HG03280 (cell line): ENCODE measurements around the gene THSD7A.

Source experiments
- ATAC-seq: cut with Tn5 transposase; IDR thresholded peaks from one replicate; pipeline ENCODE4 v1.9.1; 2021; ENCODE audit warnings: mild to moderate bottlenecking, moderate library complexity; ENCODE audit not compliant: unreplicated experiment

THSD7A gene

DNA sequence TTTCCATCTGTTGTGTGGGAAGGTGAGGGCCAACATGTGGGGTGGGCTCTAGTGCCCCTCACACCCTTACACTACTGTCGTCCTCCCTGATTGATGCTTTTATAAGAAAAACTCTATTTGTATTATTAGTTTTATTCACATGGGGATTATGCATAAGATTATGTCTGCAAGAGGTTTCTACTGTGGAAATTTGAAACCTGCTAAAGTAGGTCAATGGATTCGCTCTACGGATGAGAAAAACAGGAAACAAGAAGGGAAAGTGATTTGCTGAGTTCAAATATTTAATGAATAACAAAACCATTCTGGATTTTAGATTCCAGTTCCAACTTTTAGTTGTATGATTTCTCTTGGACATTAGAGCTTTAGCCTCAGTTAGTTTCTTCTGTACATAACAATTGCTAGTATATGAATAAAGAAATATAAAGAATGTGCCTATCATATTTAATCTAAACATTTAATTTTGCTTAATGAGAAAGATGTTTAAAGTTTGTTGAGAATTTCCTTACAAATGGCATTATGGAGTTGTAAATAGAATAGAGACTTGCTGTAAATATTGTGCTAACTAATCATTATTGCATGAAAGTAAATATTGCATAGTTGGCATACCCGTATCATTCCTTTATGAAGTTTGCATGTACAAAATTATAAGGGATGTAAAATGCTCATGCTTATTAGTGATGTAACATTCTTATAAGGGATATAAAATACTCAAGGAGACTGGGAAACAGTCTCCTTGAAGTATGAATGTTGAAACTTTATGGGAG is 193.8 kb downstream of the THSD7A start:
- ATAC-seq = no peak

GRCh38 chr7:11636274-11636673 is 195.7 kb downstream of the THSD7A start:
- ATAC-seq = no peak

DNA sequence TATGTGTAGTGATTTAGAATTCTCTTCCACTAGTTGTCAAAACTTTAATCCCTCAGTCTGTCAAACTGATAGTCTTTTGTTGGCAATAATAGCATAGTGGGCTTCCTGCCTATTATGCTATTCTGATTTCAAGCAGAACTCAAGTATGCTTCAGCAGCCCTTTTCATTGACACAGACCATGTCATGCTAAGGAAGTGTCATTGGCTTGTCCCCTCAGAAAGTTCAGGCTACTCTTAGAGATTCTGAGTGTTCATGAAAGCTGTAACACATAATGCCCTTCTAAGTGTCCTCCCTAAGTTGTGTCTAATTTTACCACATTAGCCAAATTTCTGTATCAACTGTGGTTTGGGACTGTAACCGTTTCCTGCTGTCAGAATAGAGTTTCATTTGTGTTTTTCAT is 198.7 kb downstream of the THSD7A start:
- ATAC-seq = no peak

- ATAC-seq = no peak
These were observed 201.6 kb downstream of the THSD7A start for GRCh38 chr7:11630355-11630754.

- ATAC-seq = no peak
These were observed 206.3 kb downstream of the THSD7A start for GRCh38 chr7:11625669-11626068.

- no peak for ATAC-seq
These were observed 208.8 kb downstream of the THSD7A start for GRCh38 chr7:11623093-11623678.

DNA sequence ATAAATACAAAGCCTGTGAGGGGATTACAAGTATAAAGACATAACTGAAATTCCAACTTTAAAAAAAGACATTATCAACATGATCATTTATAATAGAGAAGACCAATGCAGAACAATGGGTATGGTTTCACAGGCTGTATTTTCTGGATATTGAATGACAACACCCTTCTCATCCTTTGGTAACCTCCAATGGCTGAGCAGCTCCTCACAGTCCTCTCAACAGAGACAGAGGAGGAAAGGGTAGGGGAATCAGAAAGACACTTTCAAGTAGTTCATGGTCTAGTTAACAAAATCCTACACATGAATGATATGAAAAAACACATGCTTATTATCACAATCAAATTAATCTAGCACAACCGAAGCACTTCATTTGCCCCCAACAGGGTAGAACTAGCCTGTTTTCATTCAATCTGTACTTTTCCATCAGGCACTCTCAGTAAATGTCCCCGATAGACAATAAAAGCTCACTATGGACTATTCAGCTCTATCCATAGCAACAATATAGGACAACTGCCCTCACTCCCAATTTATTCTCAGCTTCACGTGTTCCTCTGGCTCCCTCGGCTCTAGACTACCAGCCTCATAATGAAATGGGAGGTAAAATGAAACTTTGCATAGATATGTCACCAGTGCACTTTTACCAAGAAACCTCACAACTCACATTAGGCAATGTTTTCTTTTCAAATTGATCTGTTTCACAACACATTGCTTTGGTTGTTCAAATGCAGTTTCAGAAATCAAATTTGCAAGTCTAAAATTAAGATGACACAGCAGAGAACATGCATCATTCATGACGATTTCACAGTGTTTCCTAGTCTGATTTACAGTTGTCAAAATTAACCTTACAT is 211.4 kb downstream of the THSD7A start:
- ATAC-seq = no peak

- ATAC-seq = no peak
These were observed 215.5 kb downstream of the THSD7A start for GRCh38 chr7:11616466-11616865.

DNA sequence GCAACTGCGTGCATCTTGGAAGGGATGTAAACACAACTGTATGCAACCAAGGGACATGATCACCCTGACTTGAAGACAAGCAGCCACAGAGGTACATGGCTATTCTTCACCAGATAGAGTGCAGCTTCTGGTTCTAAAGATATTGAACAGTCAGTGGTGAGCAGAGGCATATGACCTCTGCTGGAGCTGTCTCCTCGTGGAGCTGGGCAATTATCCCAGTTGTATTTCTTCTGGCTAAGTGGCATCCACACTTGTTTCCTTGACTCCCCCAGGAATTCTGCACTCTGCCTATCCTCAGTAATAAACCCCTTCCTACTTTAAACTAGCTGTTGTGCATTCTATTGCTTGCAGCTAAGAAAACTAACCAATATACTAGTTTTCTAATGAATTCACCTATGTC is 216.8 kb downstream of the THSD7A start:
- no peak for ATAC-seq

DNA sequence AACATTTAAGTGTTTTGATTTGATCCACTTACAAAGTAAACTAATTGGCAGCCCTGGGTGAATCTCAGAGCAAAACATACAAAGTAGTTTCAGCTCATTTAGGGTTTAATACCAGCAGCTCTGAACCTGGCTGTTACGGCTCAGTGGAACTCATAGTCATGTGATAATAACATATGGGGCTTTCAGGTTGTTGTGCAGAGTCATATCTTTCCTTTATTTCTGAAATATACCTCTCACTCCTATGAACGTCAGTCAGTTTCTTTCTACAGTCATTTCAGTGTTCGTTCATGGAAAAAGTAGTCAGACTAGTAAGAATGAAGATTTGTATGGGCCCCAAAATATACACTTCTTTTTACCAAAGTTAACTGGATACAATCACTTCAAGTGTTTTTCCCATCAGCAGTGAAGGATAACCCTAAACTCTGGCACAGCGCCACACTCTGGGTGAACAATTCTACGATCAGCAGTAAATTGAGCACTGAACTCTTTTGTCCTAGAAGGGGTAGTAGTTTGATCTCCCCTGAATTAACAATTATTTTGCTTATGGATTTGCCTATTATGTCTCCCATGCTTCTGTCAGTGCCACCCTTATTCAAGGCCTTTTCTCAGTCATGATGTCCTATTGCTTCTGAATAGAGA is 218.6 kb downstream of the THSD7A start:
- peak; percentile 97 for ATAC-seq

- ATAC-seq = peak; percentile 38
These were observed 219.3 kb downstream of the THSD7A start for GRCh38 chr7:11612737-11613136.

DNA sequence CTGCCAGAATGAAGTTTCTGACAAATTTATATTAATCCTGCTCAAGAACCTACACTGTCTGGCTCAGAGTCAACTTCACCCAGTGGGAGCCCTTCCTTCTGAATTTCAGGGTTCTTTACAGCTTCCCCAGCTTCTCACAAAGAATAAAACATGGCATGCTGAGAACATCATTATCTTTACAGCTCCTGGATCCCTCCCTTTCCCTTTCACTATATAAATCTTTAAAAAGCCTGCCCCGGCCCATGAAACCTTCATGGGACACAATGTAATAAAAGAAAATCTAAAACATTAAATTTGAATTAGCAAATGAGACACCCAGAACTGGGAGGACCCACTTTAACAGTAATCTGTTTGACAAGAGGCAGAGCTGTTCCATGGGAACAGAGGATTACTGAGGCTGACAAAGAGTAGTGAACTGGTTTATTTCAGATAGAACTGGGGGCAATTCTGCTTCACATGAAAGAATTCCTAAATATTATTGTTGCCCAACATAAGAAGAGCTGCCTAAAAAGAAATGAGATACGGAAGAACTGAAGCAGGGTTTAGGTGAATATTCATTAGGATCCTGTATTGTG is 222.8 kb downstream of the THSD7A start:
- no peak for ATAC-seq

DNA sequence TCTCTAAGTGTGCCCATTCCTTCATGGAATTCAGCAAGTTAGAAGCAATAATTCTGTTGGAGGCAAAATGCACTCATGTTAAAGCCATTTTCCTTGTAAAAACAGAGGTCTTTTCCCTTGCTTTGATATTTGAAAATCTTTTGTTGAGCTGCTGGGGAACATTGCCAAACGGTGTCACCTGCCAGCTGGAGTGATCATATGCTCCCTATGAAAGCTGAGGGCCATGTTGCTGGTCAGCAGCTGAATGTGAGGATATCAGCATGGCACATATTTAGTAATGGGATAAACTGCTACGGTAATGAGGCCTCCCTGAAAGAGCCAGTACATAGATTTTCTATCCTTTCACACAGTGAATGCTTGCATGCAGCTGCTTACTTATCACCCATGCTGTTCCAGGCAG is 224.3 kb downstream of the THSD7A start:
- no peak for ATAC-seq

DNA sequence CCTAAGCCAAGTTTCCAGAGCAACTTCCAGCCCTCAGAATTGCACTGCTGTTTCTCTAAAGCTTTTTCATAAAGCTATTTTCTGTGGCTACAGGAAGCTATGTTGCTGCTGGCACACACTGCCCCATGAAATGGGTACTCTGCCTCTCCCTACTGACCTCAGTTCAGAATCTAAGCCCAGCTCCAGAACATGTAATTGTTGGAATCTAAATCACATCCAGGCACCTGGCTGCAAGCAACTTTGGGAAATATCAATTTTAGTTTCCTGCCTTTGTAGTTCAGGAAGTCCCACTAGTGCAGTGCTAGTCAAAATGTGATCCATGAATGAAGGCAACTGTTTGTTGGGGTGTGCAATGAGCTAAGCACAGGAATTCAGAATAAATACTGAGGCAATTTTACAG is 226.2 kb downstream of the THSD7A start:
- ATAC-seq = no peak

DNA sequence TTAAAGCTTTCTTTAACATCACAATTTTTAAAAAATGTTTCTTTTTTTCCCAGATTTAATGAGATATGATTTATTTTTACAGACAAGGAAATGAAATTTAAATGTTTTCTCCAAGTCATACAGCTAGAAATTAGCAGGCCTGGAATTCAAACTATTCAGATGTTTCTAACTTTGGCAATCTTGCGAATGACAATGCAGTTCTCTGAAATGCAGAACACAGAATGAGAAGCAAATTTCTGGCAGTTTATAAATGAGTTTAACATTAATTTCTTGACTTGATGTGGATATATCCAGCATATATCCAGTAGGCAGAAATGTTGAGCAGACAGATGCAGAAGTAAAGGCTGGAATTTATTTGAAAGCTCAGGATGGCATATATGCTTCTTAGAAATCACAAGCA is 227.5 kb downstream of the THSD7A start:
- ATAC-seq = no peak

GRCh38 chr7:11601761-11602160 is 230.2 kb downstream of the THSD7A start:
- ATAC-seq = no peak

DNA sequence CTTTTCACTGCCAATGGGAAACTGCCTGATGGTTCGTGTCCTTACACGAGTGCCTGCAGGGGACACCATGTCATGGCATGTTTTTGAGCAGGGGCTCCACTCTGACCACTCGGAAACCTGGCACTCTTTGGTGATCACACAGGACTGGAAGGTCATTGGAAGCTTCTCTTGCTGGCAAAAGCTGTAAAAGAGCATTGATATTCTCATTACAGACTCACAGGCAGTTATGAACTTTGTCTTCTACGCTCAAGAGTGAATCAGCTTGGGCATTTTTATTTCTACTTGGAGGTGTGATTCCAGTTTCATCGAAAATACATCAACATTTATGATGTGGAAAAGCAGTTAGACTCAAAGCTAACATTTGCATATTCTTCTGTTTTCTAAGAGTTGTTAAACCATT is 238.7 kb downstream of the THSD7A start:
- ATAC-seq = no peak

GRCh38 chr7:11592699-11593098 is 239.3 kb downstream of the THSD7A start:
- no peak for ATAC-seq

DNA sequence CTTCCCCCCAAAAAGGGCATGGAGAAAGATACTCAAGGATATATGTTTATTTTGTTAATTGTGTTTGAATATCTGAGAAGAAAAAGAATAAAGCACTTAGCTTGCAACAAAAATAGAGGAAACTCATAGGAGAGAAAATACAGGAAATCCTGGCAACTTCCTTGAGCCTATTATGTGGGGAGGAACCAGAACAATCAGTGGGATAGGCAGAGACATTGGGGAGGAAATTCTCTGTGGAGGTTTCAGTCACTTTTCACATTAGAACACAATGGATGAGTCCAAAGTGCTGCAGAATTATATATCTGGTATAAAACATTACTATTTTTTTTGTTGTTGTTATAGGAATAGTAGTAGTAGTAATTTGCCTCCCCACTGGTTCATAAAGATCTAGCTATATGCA is 240.1 kb downstream of the THSD7A start:
- no peak for ATAC-seq

- ATAC-seq = no peak
These were observed 240.9 kb downstream of the THSD7A start for GRCh38 chr7:11591055-11591633.

- ATAC-seq = no peak
These were observed 242.7 kb downstream of the THSD7A start for GRCh38 chr7:11589251-11589650.
